GM12878 (cell line): ENCODE measurements around the gene PTPN18. TPM values are rescaled to one million over a fixed set of nuclear protein-coding genes. Genes with fewer than 3 reads are reported as not detected.

Experiments
- ATAC-seq: fragments of 200-7000 bp; cut with Tn5 transposase; 3 replicates; pipeline ENCODE4 v1.9.1; 2020; ENCODE audit warnings: mild to moderate bottlenecking, moderate library complexity
- BruUV-seq: library from RNA; stranded (reverse); fragments of 400-500 nt; replicated peaks from 2 replicates; lab custom pipeline; 2021; lab: Mats Ljungman, UMichigan
- CTCF ChIA-PET: fragments of 300-600 bp; sonication (Branson Sonifier 250); formaldehyde crosslinking; extraction: SDS; loops from one replicate; lab custom pipeline; 2021; ENCODE audit warnings: inconsistent platforms; lab: Yijun Ruan, JAX
- POLR2A ChIA-PET: fragments of 350-600 bp; formaldehyde crosslinking; extraction: SDS; loops from one replicate; lab custom pipeline; 2021; ENCODE audit warnings: inconsistent platforms; lab: Charles Lee
- RAD21 ChIA-PET: fragments of 300-600 bp; sonication (Branson Sonifier 250); formaldehyde crosslinking; loops from one replicate; lab custom pipeline; 2023; ENCODE audit warnings: antibody characterized with exemption; ENCODE audit not compliant: unreplicated experiment; lab: Charles Lee
- SMC1A ChIA-PET: fragments of 300-600 bp; sonication (Branson Sonifier 250); formaldehyde crosslinking; loops from one replicate; lab custom pipeline; 2023; ENCODE audit not compliant: unreplicated experiment, uncharacterized antibody; lab: Charles Lee
- DNase-seq: peaks from one replicate; pipeline ENCODE4 v3.0.0-alpha.2; 2011; ENCODE audit warnings: low read depth, low spot score
- FAIRE-seq: peaks from 3 replicates; lab custom pipeline; 2011; peaks lifted over from hg19 to GRCh38; lab: Jason Lieb, UNC
- H2AFZ ChIP-seq: 2 replicates; pipeline ENCODE4 v1.6.0; 2011; ENCODE audit warnings: low read depth, low read length, control low read depth; ENCODE audit not compliant: control insufficient read depth
- H3K27ac ChIP-seq: 2 replicates; pipeline ENCODE4 v1.5.1; 2011; ENCODE audit warnings: control low read depth; ENCODE audit not compliant: control insufficient read depth, insufficient read depth
- H3K27me3 ChIP-seq, 2 experiments: replicated peaks in 1 of 2; 2 replicates each; pipeline versions ENCODE4 v1.6.0 to v1.6.1; 2011; ENCODE audit warnings: low read length in 1 of 2; ENCODE audit not compliant: control insufficient read depth in 2 of 2, insufficient read depth in 2 of 2
- H3K36me3 ChIP-seq, 2 experiments: 2 replicates each; pipeline ENCODE4 v1.5.1; 2011; ENCODE audit warnings: low read length in 1 of 2; ENCODE audit not compliant: control insufficient read depth in 2 of 2, insufficient read depth in 2 of 2
- H3K4me1 ChIP-seq: 2 replicates; pipeline ENCODE4 v1.6.1; 2011; ENCODE audit warnings: mild to moderate bottlenecking, low read length, moderate library complexity, mixed read lengths; ENCODE audit not compliant: control insufficient read depth, insufficient read depth
- H3K4me2 ChIP-seq: 2 replicates; pipeline ENCODE4 v1.6.0; 2011; ENCODE audit warnings: control low read depth; ENCODE audit not compliant: control insufficient read depth, insufficient read depth
- H3K4me3 ChIP-seq: fragments of 200-600 bp; sonication (generic); 2 replicates; pipeline ENCODE4 v1.5.1; 2016
- H3K79me2 ChIP-seq: 2 replicates; pipeline ENCODE4 v1.6.0; 2011; ENCODE audit warnings: low read length; ENCODE audit not compliant: control insufficient read depth, insufficient read depth
- H3K9ac ChIP-seq: 2 replicates; pipeline ENCODE4 v1.8.0; 2011; ENCODE audit warnings: low read length, control low read depth, mixed read lengths; ENCODE audit not compliant: control insufficient read depth, insufficient read depth
- H3K9me3 ChIP-seq: replicated peaks from 3 replicates; pipeline ENCODE4 v1.5.1; 2011; ENCODE audit warnings: mild to moderate bottlenecking, low read length; ENCODE audit not compliant: control insufficient read depth, insufficient read depth
- H4K20me1 ChIP-seq: 2 replicates; pipeline ENCODE4 v1.6.0; 2011; ENCODE audit not compliant: control insufficient read depth, insufficient read depth
- ATF7 ChIP-seq: fragments of 450-650 bp; IDR thresholded peaks from 2 replicates; pipeline ENCODE4 v1.6.1; 2016; ENCODE audit warnings: low read depth, mild to moderate bottlenecking
- BHLHE40 ChIP-seq, 2 experiments: fragments of 450-650 bp in 1 of 2; IDR thresholded peaks; 2 replicates each; pipeline ENCODE4 v1.6.1; 2011 to 2017; ENCODE audit warnings: low read depth in 2 of 2, borderline replicate concordance in 1 of 2, improper control_type of control experiment in 1 of 2, low read length in 1 of 2, mild to moderate bottlenecking in 1 of 2
- CHD1 ChIP-seq: IDR thresholded peaks from 2 replicates; pipeline ENCODE4 v1.6.1; 2012; ENCODE audit warnings: low read depth, low read length, improper control_type of control experiment
- CHD2 ChIP-seq: IDR thresholded peaks from 2 replicates; pipeline ENCODE4 v1.6.1; 2011; ENCODE audit warnings: low read depth, low read length, improper control_type of control experiment, borderline replicate concordance
- CTCF ChIP-seq, 3 experiments: IDR thresholded peaks in 2 of 3; conservative IDR thresholded peaks in 1 of 3; 2 replicates each; pipeline ENCODE4 v1.5.1; 2011; ENCODE audit warnings: low read depth in 3 of 3, low read length in 3 of 3, mild to moderate bottlenecking in 3 of 3, control low read depth in 2 of 3, moderate library complexity in 2 of 3, inconsistent platforms in 1 of 3, mixed read lengths in 1 of 3; ENCODE audit not compliant: control insufficient read depth in 2 of 3, insufficient read depth in 1 of 3; ENCODE audit errors: extremely low read depth in 1 of 3
- DPF2 ChIP-seq: fragments of 450-650 bp; IDR thresholded peaks from 2 replicates; pipeline ENCODE4 v1.6.1; 2017; ENCODE audit warnings: mild to moderate bottlenecking
- E2F4 ChIP-seq: IDR thresholded peaks from 2 replicates; pipeline ENCODE4 v1.6.1; 2012; ENCODE audit warnings: low read depth, low read length, improper control_type of control experiment
- EED ChIP-seq: sonication (generic); IDR thresholded peaks from 2 replicates; pipeline ENCODE4 v1.6.1; 2016; ENCODE audit warnings: antibody characterized with exemption, low read depth
- GATAD2B ChIP-seq: fragments of 450-650 bp; conservative IDR thresholded peaks from 2 replicates; pipeline ENCODE4 v1.6.1; 2017; ENCODE audit warnings: low read depth, mild to moderate bottlenecking, moderate library complexity
- IKZF1 ChIP-seq: fragments of 450-650 bp; conservative IDR thresholded peaks from 2 replicates; pipeline ENCODE4 v1.6.1; 2017; ENCODE audit warnings: antibody characterized with exemption, mild to moderate bottlenecking
- MAX ChIP-seq: IDR thresholded peaks from 2 replicates; pipeline ENCODE4 v1.6.1; 2012; ENCODE audit warnings: low read depth, low read length, improper control_type of control experiment
- MXI1 ChIP-seq: fragments of 150-350 bp; IDR thresholded peaks from 2 replicates; pipeline ENCODE4 v1.6.1; 2011; ENCODE audit warnings: low read depth, mild to moderate bottlenecking, inconsistent platforms, low read length, improper control_type of control experiment
- MYC ChIP-seq: IDR thresholded peaks from 2 replicates; pipeline ENCODE4 v1.6.1; 2011; ENCODE audit warnings: mild to moderate bottlenecking, low read length, moderate library complexity, inconsistent platforms; ENCODE audit not compliant: insufficient read depth, insufficient replicate concordance, insufficient read length, severe bottlenecking
- POLR2AphosphoS2 ChIP-seq: IDR thresholded peaks from 2 replicates; pipeline ENCODE4 v1.6.1; 2011; ENCODE audit warnings: low read depth, mild to moderate bottlenecking, low read length, improper control_type of control experiment, moderate library complexity
- RAD21 ChIP-seq: IDR thresholded peaks from 2 replicates; pipeline ENCODE4 v1.6.1; 2011; ENCODE audit warnings: mild to moderate bottlenecking, low read depth, low read length, moderate library complexity; ENCODE audit not compliant: insufficient read depth
- RUNX3 ChIP-seq: IDR thresholded peaks from 2 replicates; pipeline ENCODE4 v1.6.1; 2012; ENCODE audit warnings: low read length, inconsistent platforms
- SMAD5 ChIP-seq: IDR thresholded peaks from 2 replicates; pipeline ENCODE4 v1.6.1; 2016; ENCODE audit warnings: antibody characterized with exemption, low read depth
- ZNF217 ChIP-seq: fragments of 450-650 bp; IDR thresholded peaks from 2 replicates; pipeline ENCODE4 v1.6.1; 2017; ENCODE audit warnings: antibody characterized with exemption, mild to moderate bottlenecking
- WGBS: methylation state at CpG from one replicate; pipeline ENCODE4 v1.1.6; 2016; ENCODE audit warnings: low lambda C conversion rate; ENCODE audit not compliant: insufficient replicate concordance, insufficient coverage; ENCODE audit errors: missing lambda C conversion rate; 5-methylcytosine and 5-hydroxymethylcytosine counted together
- in situ Hi-C: fragments of 300-500 bp; cut with MboI; formaldehyde crosslinking; loops from 9 replicates; pipeline ENCODE4 v1.14.3; 2018; ENCODE audit warnings: mixed read lengths
- intact Hi-C: fragments of 100-400 bp; cut with micrococcal nuclease; formaldehyde crosslinking; loops from one replicate; pipeline ENCODE4 v1.14.2; 2022; ENCODE audit not compliant: unreplicated experiment
- polyA plus RNA-seq, 11 experiments: library from polyadenylated mRNA; depleted of rRNA in 4 of 11; unstranded in 6 of 11; stranded (reverse) in 5 of 11; fragments of >200 nt; fragmentation: Nextera tagmentation in 4 of 11; fragmentation: Illumina TruSeq in 1 of 11; extraction: Ambion mirVana in 4 of 11; extraction: Trizol in 1 of 11; gene quantifications; 1 replicate in 1 of 11; 2 replicates in 10 of 11; pipeline versions ENCODE4 v1.2.1 to v1.2.3, GENCODE V29; 2011 to 2016; ENCODE audit warnings: inconsistent platforms in 2 of 11, missing spikeins in 2 of 11, low read depth in 1 of 11
- total RNA-seq, 4 experiments: library from RNA; depleted of rRNA in 3 of 4; stranded (reverse); fragments of >200 nt in 3 of 4; fragmentation: Illumina TruSeq in 1 of 4; extraction: Trizol in 1 of 4; gene quantifications; 2 replicates each; pipeline versions ENCODE4 v1.2.1 to v1.2.3, GENCODE V29; 2013 to 2021

PTPN18 gene
- total and polyA plus RNA-seq, 10 of the 15 experiments (the other 5 are each of a cell fraction or from before 2014, with no cell fraction given), result 14.8 to 89.9 (median 43.4) TPM

- H3K9ac ChIP-seq, result peak overlapping the region; percentile 92
- peak; percentile 47; the same call in 1 of the 2 replicates for TF ChIP-seq CHD2
- peak; percentile 60 for TF ChIP-seq POLR2AphosphoS2
- peak in 1 of 2 experiments; percentile 51; a peak in 2 of 4 replicates for TF ChIP-seq BHLHE40 (IDR thresholded peaks at IDR 0.05; ENCODE audit: borderline replicate concordance in 1 of 2, low read depth in 2 of 2, low read length in 1 of 2)
- TF ChIP-seq ATF7, result no peak
- TF ChIP-seq ZNF217, result peak; percentile 52; the same call in 1 of the 2 replicates
- peak; percentile 25; the same call in 1 of the 2 replicates for TF ChIP-seq CHD1
- TF ChIP-seq DPF2, result peak; percentile 85; the same call in 1 of the 2 replicates
- peak; percentile 28 for TF ChIP-seq SMAD5
- TF ChIP-seq MXI1, result peak; percentile 9; the same call in 1 of the 2 replicates
- no peak for TF ChIP-seq MYC
- TF ChIP-seq CTCF (IDR thresholded peaks at IDR 0.05 in 2 of 3, conservative IDR thresholded peaks at IDR 0.05 in 1 of 3; ENCODE audit: control insufficient read depth in 2 of 3, extremely low read depth in 1 of 3, insufficient read depth in 1 of 3, low read depth in 3 of 3, low read length in 3 of 3), result peak; percentile 77 to 87 (median 78)
- peak; percentile 55; the same call in 1 of the 2 replicates for TF ChIP-seq MAX
- peak; percentile 86 for TF ChIP-seq GATAD2B
- TF ChIP-seq RAD21, result peak; percentile 32; the same call in 1 of the 2 replicates
- TF ChIP-seq IKZF1, result peak; percentile 80
- TF ChIP-seq RUNX3, result peak; percentile 63
- TF ChIP-seq E2F4, result peak; percentile 63; the same call in 1 of the 2 replicates
- TF ChIP-seq EED, result peak; percentile 10; the same call in 1 of the 2 replicates
Measured at GRCh38 chr2:130372055-130372832, 16.4 kb downstream of the PTPN18 start.

More at GRCh38 chr2:130372055-130372832, 16.4 kb downstream of the PTPN18 start:
- H4K20me1 ChIP-seq, result no peaks in the 10 kb centered on the region
- peak overlapping the region; percentile 93 for H2AFZ ChIP-seq
- in situ Hi-C loops, result no loop called here
- ATAC-seq, result peak; percentile 87
- H3K4me2 ChIP-seq, result peak overlapping the region; percentile 93
- H3K4me1 ChIP-seq, result peaks cover 31% of the 10 kb centered on the region
- RAD21 ChIA-PET, result interaction anchor here (1.0 to 2.4 kb wide), 7 partner anchors 13 to 191 kb away, joined by 3 to 34 read pairs (median 6); partner anchors contain the start of genes IMP4 and SMPD4
- POLR2A ChIA-PET, result interaction anchor here (0.6 to 3.2 kb wide), 9 partner anchors 10 to 191 kb away, joined by 3 to 10 read pairs (median 4); partner anchors contain the start of gene IMP4
- no TSS peak for BruUV-seq
- peaks cover 0 to 8% of the 10 kb centered on the region in 2 experiments; a peak in 2 of 4 replicates for H3K36me3 ChIP-seq
- DNase-seq, result no peak
- intact Hi-C loops, result loop anchor here (1.0 to 10.0 kb wide), 3 partner anchors 19 to 53 kb away; partner anchors contain the start of gene IMP4
- SMC1A ChIA-PET, result interaction anchor here (1.2 to 1.7 kb wide), 5 partner anchors 18 to 35 kb away, joined by 3 to 19 read pairs (median 8); partner anchors contain the start of gene IMP4
- WGBS, result 1% methylated on average over 62 of the region's 81 CpGs
- H3K4me3 ChIP-seq, result peak overlapping the region; percentile 94
- CTCF ChIA-PET, result interaction anchor here (0.5 to 2.6 kb wide), 23 partner anchors 10 to 708 kb away, joined by 3 to 34 read pairs (median 4); partner anchors contain the start of genes IMP4 and PTPN18
- peaks cover 39% of the 10 kb centered on the region for H3K79me2 ChIP-seq
- peak; percentile 23 for FAIRE-seq
- H3K27ac ChIP-seq, result peak overlapping the region; percentile 90
- no peaks in the 10 kb centered on the region; the same call in 2 of the 3 replicates for H3K9me3 ChIP-seq
- no peaks in the 10 kb centered on the region for H3K27me3 ChIP-seq
